NCI-H345 treated with DMSO at 0.1 percent for 48 hours (cell line): ENCODE measurements around the gene KLF2.

Source experiments
- DNase-seq: peaks from one replicate; lab custom pipeline; 2025; ENCODE audit not compliant: unreplicated experiment; lab: John Stamatoyannopoulos, UW

KLF2 gene

GRCh38 chr19:16375157-16375935 is 50.7 kb downstream of the KLF2 start:
- DNase-seq, result no peak

GRCh38 chr19:16375936-16376185 is 51.2 kb downstream of the KLF2 start:
- DNase-seq, result no peak

GRCh38 chr19:16376241-16376640 is 51.6 kb downstream of the KLF2 start:
- no peak for DNase-seq

- no peak for DNase-seq
Measured at GRCh38 chr19:16376649-16377048, 52.0 kb downstream of the KLF2 start.

- no peak for DNase-seq
Measured at GRCh38 chr19:16377521-16377920, 52.9 kb downstream of the KLF2 start.
